Peyer's patch (tissue), 4 donors: ENCODE data around the gene CSRP1. TPM values are rescaled to one million over a fixed set of nuclear protein-coding genes. Genes with fewer than 3 reads are reported as not detected.

Experiments
- DNase-seq, 3 donors: peaks; one replicate each; pipeline ENCODE4 v3.0.0-alpha.2; 2017 to 2019
- H3K27ac ChIP-seq, 4 donors: fragments of 200-600 bp; sonication (generic); one replicate each; pipeline ENCODE4 v1.5.1; 2016 to 2019
- H3K27me3 ChIP-seq, 2 donors: fragments of 200-600 bp; sonication (generic); one replicate each; pipeline ENCODE4 v1.5.1; 2019
- H3K36me3 ChIP-seq, 3 donors: fragments of 200-600 bp; sonication (generic); one replicate each; pipeline ENCODE4 v1.5.1; 2016 to 2019
- H3K4me1 ChIP-seq, 4 donors: fragments of 200-600 bp; sonication (generic); one replicate each; pipeline ENCODE4 v1.5.1; 2016 to 2019
- H3K4me3 ChIP-seq, 4 donors: fragments of 200-600 bp; sonication (generic); 1 replicate in 3 of 4; 2 replicates in 1 of 4; pipeline ENCODE4 v1.5.1; 2016 to 2019; ENCODE audit warnings: mild to moderate bottlenecking in 1 of 4
- H3K9me3 ChIP-seq, 4 donors: fragments of 200-600 bp; sonication (generic); one replicate each; pipeline ENCODE4 v1.5.1; 2016 to 2019; ENCODE audit warnings: mild to moderate bottlenecking in 1 of 4
- POLR2A ChIP-seq, 2 donors: fragments of 450-650 bp; IDR thresholded peaks; one replicate each; pipeline ENCODE4 v1.5.1; 2017; ENCODE audit warnings: antibody characterized with exemption in 2 of 2, mild to moderate bottlenecking in 2 of 2, moderate library complexity in 2 of 2
- total RNA-seq, 4 donors: library from RNA; depleted of rRNA; stranded (reverse); fragments of >200 nt; gene quantifications; one replicate each; pipeline ENCODE4 v1.1.0, GENCODE V29; 2016
- TF ChIP-seq, protein P1 (sequence below), 6 experiments: fragments of 450-650 bp in 4 of 6; fragments of 200-600 bp in 2 of 6; sonication (generic) in 1 of 6; IDR thresholded peaks; one replicate each; pipeline ENCODE4 v1.5.1; 2017 to 2019; ENCODE audit warnings: antibody characterized with exemption in 6 of 6, mild to moderate bottlenecking in 3 of 6, moderate library complexity in 1 of 6

Gene CSRP1
- total RNA-seq, 4 donors from 2014 or later = 139 to 306 (median 160) TPM

DNA sequence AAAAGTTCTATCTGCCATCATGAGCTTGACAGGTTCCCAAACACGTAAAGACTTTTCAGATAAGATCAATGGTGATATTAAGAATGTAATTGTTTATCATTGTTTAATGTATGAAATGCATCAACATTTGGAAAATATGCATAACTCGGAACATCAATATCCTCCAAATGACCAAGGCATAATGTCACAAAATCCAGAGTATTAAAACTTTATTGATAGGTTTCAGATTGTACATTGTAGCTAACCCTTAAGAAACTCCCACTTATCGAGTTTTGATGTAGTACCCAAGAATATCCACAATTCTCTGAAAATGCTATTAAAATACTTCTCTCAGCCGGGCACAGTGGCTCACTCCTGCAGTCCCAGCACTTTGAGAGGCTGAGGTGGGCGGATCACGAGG lies 73.3 kb downstream of the CSRP1 start:
- Histone ChIP-seq H3K36me3 (no peaks in the 10 kb centered on the region), H3K9me3 (no peaks in the 10 kb centered on the region), H3K27ac (no peak overlapping the region), H3K4me3 (no peak overlapping the region), H3K27me3 (no peaks in the 10 kb centered on the region), H3K4me1 (peaks cover 0 to 4% (median 0%) of the 10 kb centered on the region in 4 donors)
- DNase-seq = no peak
- TF ChIP-seq POLR2A (IDR thresholded peaks at IDR 0.05) = no peak
- TF ChIP-seq, protein P1, sequence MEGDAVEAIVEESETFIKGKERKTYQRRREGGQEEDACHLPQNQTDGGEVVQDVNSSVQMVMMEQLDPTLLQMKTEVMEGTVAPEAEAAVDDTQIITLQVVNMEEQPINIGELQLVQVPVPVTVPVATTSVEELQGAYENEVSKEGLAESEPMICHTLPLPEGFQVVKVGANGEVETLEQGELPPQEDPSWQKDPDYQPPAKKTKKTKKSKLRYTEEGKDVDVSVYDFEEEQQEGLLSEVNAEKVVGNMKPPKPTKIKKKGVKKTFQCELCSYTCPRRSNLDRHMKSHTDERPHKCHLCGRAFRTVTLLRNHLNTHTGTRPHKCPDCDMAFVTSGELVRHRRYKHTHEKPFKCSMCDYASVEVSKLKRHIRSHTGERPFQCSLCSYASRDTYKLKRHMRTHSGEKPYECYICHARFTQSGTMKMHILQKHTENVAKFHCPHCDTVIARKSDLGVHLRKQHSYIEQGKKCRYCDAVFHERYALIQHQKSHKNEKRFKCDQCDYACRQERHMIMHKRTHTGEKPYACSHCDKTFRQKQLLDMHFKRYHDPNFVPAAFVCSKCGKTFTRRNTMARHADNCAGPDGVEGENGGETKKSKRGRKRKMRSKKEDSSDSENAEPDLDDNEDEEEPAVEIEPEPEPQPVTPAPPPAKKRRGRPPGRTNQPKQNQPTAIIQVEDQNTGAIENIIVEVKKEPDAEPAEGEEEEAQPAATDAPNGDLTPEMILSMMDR (IDR thresholded peaks at IDR 0.05) = no peak

Other genes with a start within 250 kb of the CSRP1 start
- gene PKP1, start 223.6 kb downstream of the CSRP1 start, total RNA-seq = 10 to 100 TPM in 1 of 4 donors, 1 to 10 TPM in 2, under 1 TPM in 1; 0.54 to 11.6 (median 1.4) TPM
- gene TNNT2, start 129.4 kb downstream of the CSRP1 start, total RNA-seq = 1 to 10 TPM in 1 of 4 donors, under 1 TPM in 1, not detected in 2; 0.40 to 3.7 TPM
- gene LAD1, start 107.8 kb downstream of the CSRP1 start, total RNA-seq = 100 to 1,000 TPM; 106 to 224 (median 192) TPM
- under 1 TPM in 1 of 4 donors, not detected in 3; 0.13 TPM for gene TNNI1, start 85.4 kb downstream of the CSRP1 start, total RNA-seq
- gene PHLDA3, start 37.9 kb downstream of the CSRP1 start, total RNA-seq = 10 to 100 TPM in 1 of 4 donors, 1 to 10 TPM in 3; 4.4 to 43.7 (median 5.2) TPM
- gene NAV1, start 32.0 kb upstream of the CSRP1 start, total RNA-seq = 10 to 100 TPM in 3 of 4 donors, 1 to 10 TPM in 1; 6.7 to 47.9 (median 14.9) TPM